HG02623 (cell line): ENCODE measurements around the gene GNAT3.

Experiments used
- ATAC-seq: cut with Tn5 transposase; IDR thresholded peaks from one replicate; pipeline ENCODE4 v1.9.1; 2021; ENCODE audit warnings: moderate library complexity; ENCODE audit not compliant: unreplicated experiment

The GNAT3 gene

GRCh38 chr7:80428161-80429054 lies 83.5 kb downstream of the GNAT3 start:
- peak; percentile 52 for ATAC-seq

- no peak for ATAC-seq
Measured at GRCh38 chr7:80427218-80427617, 84.6 kb downstream of the GNAT3 start.

- ATAC-seq = no peak
Measured at GRCh38 chr7:80420876-80421275, 91.0 kb downstream of the GNAT3 start.

- ATAC-seq = no peak
Measured at GRCh38 chr7:80417211-80417793, 94.6 kb downstream of the GNAT3 start.

- no peak for ATAC-seq
Measured at GRCh38 chr7:80415522-80415921, 96.3 kb downstream of the GNAT3 start.

- ATAC-seq = no peak
Measured at GRCh38 chr7:80415114-80415513, 96.8 kb downstream of the GNAT3 start.

GRCh38 chr7:80414331-80414730 lies 97.5 kb downstream of the GNAT3 start:
- no peak for ATAC-seq

GRCh38 chr7:80413383-80413945 lies 98.4 kb downstream of the GNAT3 start:
- ATAC-seq = no peak

GRCh38 chr7:80412842-80413241 lies 99.0 kb downstream of the GNAT3 start:
- ATAC-seq = no peak

GRCh38 chr7:80411621-80412020 lies 100.2 kb downstream of the GNAT3 start:
- ATAC-seq = no peak

- ATAC-seq = no peak
Measured at GRCh38 chr7:80410081-80410480, 101.8 kb downstream of the GNAT3 start.
